Kidney epithelial cell (primary cell): ENCODE results near the gene SBK3. TPM values are rescaled to one million over a fixed set of nuclear protein-coding genes. Genes with fewer than 3 reads are reported as not detected.
"Not testable (repeated sequence)": the region's sequence is repeated elsewhere in the genome, so short reads cannot be mapped to it uniquely, and the experiment has no call there.

Source experiments
- DNase-seq: peaks from one replicate; pipeline ENCODE4 v3.0.0-alpha.2; 2010; ENCODE audit warnings: low read depth
- H3K27me3 ChIP-seq: 2 replicates; pipeline ENCODE4 v1.6.0; 2011; ENCODE audit warnings: low read length; ENCODE audit not compliant: control insufficient read depth, insufficient read depth
- H3K36me3 ChIP-seq: 2 replicates; pipeline ENCODE4 v1.5.1; 2011; ENCODE audit warnings: low read length; ENCODE audit not compliant: control insufficient read depth, insufficient read depth
- H3K4me3 ChIP-seq: 2 replicates; pipeline ENCODE4 v1.5.1; 2011; ENCODE audit warnings: low read depth, mild to moderate bottlenecking, control low read depth, low read length
- CTCF ChIP-seq: IDR thresholded peaks from 2 replicates; pipeline ENCODE4 v1.5.1; 2011; ENCODE audit warnings: mild to moderate bottlenecking, moderate library complexity, low read length, control low read depth, inconsistent platforms; ENCODE audit not compliant: insufficient read depth, poor library complexity, severe bottlenecking
- total RNA-seq: library from RNA; depleted of rRNA; stranded (reverse); fragments of >200 nt; gene quantifications from 2 replicates; pipeline ENCODE4 v1.2.3, GENCODE V29; 2015

The SBK3 gene
- total RNA-seq, 1 donor from 2014 or later, result 0.33 TPM

DNA sequence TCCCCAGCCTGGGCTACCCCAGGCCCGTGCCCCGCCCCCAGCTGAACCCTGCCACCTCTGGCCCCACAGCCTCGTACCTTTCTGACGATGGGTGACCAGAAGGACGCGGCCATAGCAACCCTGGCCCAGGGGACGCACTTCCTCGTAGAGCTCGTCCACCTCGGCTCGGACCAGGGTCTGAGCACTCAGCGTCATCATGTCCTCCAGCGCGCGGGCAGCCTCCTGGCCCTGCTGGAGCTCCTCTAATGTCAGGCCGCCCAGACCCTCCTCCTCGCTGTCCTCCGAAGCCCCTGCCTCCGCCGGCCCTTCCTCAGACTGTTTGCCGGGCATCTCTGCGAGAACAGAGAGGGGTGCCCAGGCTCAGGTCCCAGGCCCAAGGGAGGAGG lies 9.4 kb downstream of the SBK3 start:
- no peaks in the 10 kb centered on the region for H3K36me3 ChIP-seq
- DNase-seq, result no peak
- TF ChIP-seq CTCF, result no peak
- no peak overlapping the region for H3K4me3 ChIP-seq
- peaks cover 3% of the 10 kb centered on the region for H3K27me3 ChIP-seq

DNA sequence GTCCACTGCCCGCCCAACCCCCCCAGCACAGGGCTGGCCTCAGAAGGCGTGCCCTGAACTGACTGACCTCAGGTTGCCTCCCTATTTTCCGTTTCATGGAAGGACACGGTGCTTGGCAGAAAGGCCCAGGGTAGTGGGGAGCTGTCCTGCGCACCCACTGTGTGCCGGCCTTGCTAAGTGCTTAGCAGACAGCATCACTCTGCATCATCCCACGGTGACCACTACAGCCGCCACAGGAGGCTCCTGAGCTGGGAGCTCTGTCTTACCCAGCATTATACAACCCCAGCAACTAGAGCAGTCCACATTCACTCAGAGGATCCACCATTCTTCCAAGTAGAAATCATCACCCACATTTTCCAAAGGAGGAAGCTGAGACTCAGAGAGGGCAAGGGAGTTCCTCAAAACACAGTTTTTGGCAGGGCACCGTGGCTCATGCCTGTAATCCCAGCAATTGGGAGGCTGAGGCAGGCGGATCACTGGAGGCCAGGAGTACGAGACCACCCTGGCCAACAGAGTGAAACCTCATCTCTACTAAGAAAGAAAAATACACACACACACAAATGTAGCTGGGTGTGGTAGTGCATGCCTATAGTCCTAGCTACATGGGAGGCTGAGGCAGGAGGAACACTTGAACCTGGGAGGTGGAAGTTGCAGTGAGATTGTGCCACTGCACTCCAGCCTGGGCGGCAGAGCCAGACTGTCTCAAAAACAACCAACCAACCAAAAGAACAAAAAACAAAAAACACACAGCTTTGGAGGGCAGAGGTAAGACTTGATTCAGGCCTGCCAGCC lies 10.0 kb downstream of the SBK3 start:
- H3K4me3 ChIP-seq, result no peak overlapping the region
- H3K27me3 ChIP-seq, result no peaks in the 10 kb centered on the region
- no peak for TF ChIP-seq CTCF
- DNase-seq, result no peak
- no peaks in the 10 kb centered on the region for H3K36me3 ChIP-seq

- H3K36me3 ChIP-seq, H3K4me3 ChIP-seq, DNase-seq, H3K27me3 ChIP-seq: not testable (repeated sequence)
These were observed 11.1 kb downstream of the SBK3 start for GRCh38 chr19:55534280-55534679.

DNA sequence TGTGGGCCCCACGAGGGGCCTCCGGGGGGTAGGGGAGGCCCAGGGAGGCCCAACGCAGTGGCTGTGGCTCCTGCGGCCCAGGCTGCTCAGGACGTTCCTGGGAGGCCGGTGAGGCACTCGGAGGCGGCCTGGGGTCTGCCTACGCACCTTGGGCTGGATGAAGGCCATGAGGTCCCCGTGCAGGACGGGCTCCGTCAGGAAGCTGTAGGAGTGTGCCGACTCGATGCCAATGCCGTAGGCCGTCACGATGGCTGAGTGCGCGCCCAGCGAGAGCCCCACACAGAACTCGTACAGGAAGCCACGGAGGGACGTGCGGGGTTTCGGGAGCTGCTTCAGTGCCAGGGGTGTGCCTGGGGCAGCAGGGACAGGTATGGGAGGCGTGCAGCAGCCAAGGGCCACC lies 14.3 kb downstream of the SBK3 start:
- DNase-seq, result no peak
- no peaks in the 10 kb centered on the region for H3K27me3 ChIP-seq
- H3K4me3 ChIP-seq, result no peak overlapping the region
- H3K36me3 ChIP-seq, result no peaks in the 10 kb centered on the region
- TF ChIP-seq CTCF, result no peak

GRCh38 chr19:55529636-55530234 lies 15.6 kb downstream of the SBK3 start:
- Histone ChIP-seq H3K36me3 (no peaks in the 10 kb centered on the region), H3K27me3 (peaks cover 4% of the 10 kb centered on the region)

More at GRCh38 chr19:55529636-55530234, 15.6 kb downstream of the SBK3 start:
- no peak for TF ChIP-seq CTCF
- no peak overlapping the region for H3K4me3 ChIP-seq
- no peak for DNase-seq
